H1 (cell line): ENCODE results near the gene DHX34. TPM values are rescaled to one million over a fixed set of nuclear protein-coding genes. Genes with fewer than 3 reads are reported as not detected.

Experiments used
- CTCF ChIA-PET: fragments of 300-600 bp; sonication (Branson Sonifier 250); formaldehyde crosslinking; loops from one replicate; lab custom pipeline; 2021; ENCODE audit not compliant: partially characterized antibody; lab: Charles Lee
- POLR2A ChIA-PET: fragments of 300-600 bp; sonication (Branson Sonifier 250); formaldehyde crosslinking; loops from one replicate; lab custom pipeline; 2021; ENCODE audit warnings: inconsistent platforms; ENCODE audit not compliant: partially characterized antibody; lab: Charles Lee
- DNase-seq, 2 experiments: peaks; one replicate each; pipeline versions ENCODE4 v3.0.0 to v3.0.0-alpha.2; 2010 to 2022; ENCODE audit warnings: low spot score in 2 of 2, low read depth in 1 of 2, mixed read lengths in 1 of 2
- FAIRE-seq: peaks from 2 replicates; lab custom pipeline; 2011; peaks lifted over from hg19 to GRCh38; lab: Jason Lieb, UNC
- H2AFZ ChIP-seq: 2 replicates; pipeline ENCODE4 v1.8.1; 2012; ENCODE audit warnings: low read length, inconsistent platforms
- H2AK5ac ChIP-seq: 2 replicates; pipeline ENCODE4 v1.6.1; 2013; ENCODE audit warnings: low read depth, low read length
- H2BK120ac ChIP-seq: replicated peaks from 2 replicates; pipeline ENCODE3; 2013; ENCODE audit warnings: low read depth, low read length, inconsistent platforms
- H2BK12ac ChIP-seq: 2 replicates; pipeline ENCODE4 v1.6.1; 2013; ENCODE audit warnings: low read depth, low read length
- H2BK15ac ChIP-seq: 2 replicates; pipeline ENCODE4 v1.6.1; 2013; ENCODE audit warnings: low read length
- H2BK20ac ChIP-seq: 2 replicates; pipeline ENCODE4 v1.6.1; 2013; ENCODE audit warnings: low read length
- H2BK5ac ChIP-seq: 2 replicates; pipeline ENCODE4 v1.6.1; 2013; ENCODE audit warnings: low read depth, low read length
- H3K14ac ChIP-seq: 2 replicates; pipeline ENCODE4 v1.6.1; 2013; ENCODE audit warnings: inconsistent platforms; ENCODE audit not compliant: insufficient read length
- H3K18ac ChIP-seq: 2 replicates; pipeline ENCODE4 v1.6.1; 2013; ENCODE audit warnings: low read length; ENCODE audit errors: extremely low read depth
- H3K23ac ChIP-seq: 2 replicates; pipeline ENCODE4 v1.6.1; 2013; ENCODE audit warnings: inconsistent platforms; ENCODE audit not compliant: insufficient read length
- H3K23me2 ChIP-seq: 2 replicates; pipeline ENCODE4 v1.6.1; 2013; ENCODE audit warnings: low read depth, low read length
- H3K27ac ChIP-seq: 2 replicates; pipeline ENCODE4 v1.6.1; 2011; ENCODE audit warnings: low read depth, low read length, inconsistent platforms
- H3K27me3 ChIP-seq, 4 experiments: replicated peaks in 1 of 4; 1 replicate in 1 of 4; 2 replicates in 3 of 4; pipeline versions ENCODE4 v1.6.1 to v1.8.1; 2011 to 2013; ENCODE audit warnings: low read length in 3 of 4, mild to moderate bottlenecking in 3 of 4, inconsistent platforms in 2 of 4, mixed read lengths in 2 of 4, moderate library complexity in 1 of 4; ENCODE audit not compliant: control insufficient read depth in 3 of 4, insufficient read depth in 3 of 4; ENCODE audit errors: extremely low read depth in 1 of 4
- H3K36me3 ChIP-seq, 4 experiments: 2 replicates each; pipeline versions ENCODE4 v1.6.1 to v1.8.1; 2011 to 2013; ENCODE audit warnings: mild to moderate bottlenecking in 4 of 4, low read length in 3 of 4, moderate library complexity in 2 of 4, control low read depth in 1 of 4, inconsistent platforms in 1 of 4; ENCODE audit not compliant: insufficient read depth in 4 of 4, control insufficient read depth in 2 of 4
- H3K4ac ChIP-seq: replicated peaks from 2 replicates; pipeline ENCODE3; 2013; ENCODE audit warnings: low read length, low read depth, mixed read lengths, inconsistent platforms; ENCODE audit not compliant: insufficient read length
- H3K4me1 ChIP-seq, 4 experiments: replicated peaks in 1 of 4; 1 replicate in 1 of 4; 2 replicates in 3 of 4; pipeline versions ENCODE4 v1.6.1 to v1.8.1; 2011 to 2013; ENCODE audit warnings: low read length in 3 of 4, inconsistent platforms in 2 of 4, mixed read lengths in 1 of 4; ENCODE audit not compliant: insufficient read depth in 4 of 4, control insufficient read depth in 3 of 4
- H3K4me2 ChIP-seq, 2 experiments: 2 replicates each; pipeline versions ENCODE4 v1.6.1 to v1.8.1; 2011 to 2013; ENCODE audit warnings: low read depth in 2 of 2, low read length in 2 of 2, control low read depth in 1 of 2, inconsistent platforms in 1 of 2, mild to moderate bottlenecking in 1 of 2; ENCODE audit not compliant: insufficient read depth in 1 of 2
- H3K4me3 ChIP-seq, 4 experiments: fragments of 200-600, 300-600 bp in 1 of 4; sonication (generic), shearing (Covaris generic), sonication (Bioruptor Twin) in 1 of 4; 2 replicates each; pipeline versions ENCODE4 v1.5.1 to v1.8.1; 2011 to 2016; ENCODE audit warnings: low read length in 4 of 4, low read depth in 3 of 4, control low read depth in 2 of 4, inconsistent platforms in 2 of 4, mild to moderate bottlenecking in 2 of 4, mixed read lengths in 1 of 4, moderate library complexity in 1 of 4; ENCODE audit not compliant: insufficient read depth in 2 of 4; ENCODE audit errors: extremely low read depth in 1 of 4
- H3K56ac ChIP-seq: replicated peaks from 2 replicates; pipeline ENCODE3; 2013; ENCODE audit warnings: low read depth, mild to moderate bottlenecking, mixed read lengths, low read length, inconsistent platforms; ENCODE audit not compliant: insufficient read length
- H3K79me1 ChIP-seq: 2 replicates; pipeline ENCODE4 v1.6.1; 2013; ENCODE audit warnings: low read depth, low read length, control low read depth
- H3K79me2 ChIP-seq, 2 experiments: 2 replicates each; pipeline versions ENCODE4 v1.6.1 to v1.8.1; 2012 to 2013; ENCODE audit warnings: low read length in 2 of 2, mild to moderate bottlenecking in 2 of 2, inconsistent platforms in 1 of 2; ENCODE audit not compliant: insufficient read depth in 2 of 2, control insufficient read depth in 1 of 2
- H3K9ac ChIP-seq, 4 experiments: replicated peaks in 1 of 4; 1 replicate in 1 of 4; 2 replicates in 3 of 4; pipeline versions ENCODE4 v1.6.1 to v1.8.1; 2011 to 2013; ENCODE audit warnings: low read depth in 3 of 4, low read length in 3 of 4, control low read depth in 2 of 4, mild to moderate bottlenecking in 2 of 4, moderate library complexity in 2 of 4, inconsistent platforms in 1 of 4; ENCODE audit errors: extremely low read depth in 1 of 4
- H3K9me3 ChIP-seq, 2 experiments: 2 replicates each; pipeline versions ENCODE4 v1.6.1 to v1.8.1; 2012 to 2013; ENCODE audit warnings: mild to moderate bottlenecking in 2 of 2, moderate library complexity in 2 of 2, control low read depth in 1 of 2, inconsistent platforms in 1 of 2, low read depth in 1 of 2, low read length in 1 of 2, mixed read lengths in 1 of 2; ENCODE audit not compliant: insufficient read depth in 2 of 2
- H4K20me1 ChIP-seq, 2 experiments: replicated peaks in 1 of 2; 2 replicates each; pipeline versions ENCODE3 to v1.8.1; 2011 to 2013; ENCODE audit warnings: inconsistent platforms in 2 of 2, low read length in 2 of 2, mild to moderate bottlenecking in 1 of 2; ENCODE audit not compliant: insufficient read depth in 2 of 2, control insufficient read depth in 1 of 2
- H4K5ac ChIP-seq: 2 replicates; pipeline ENCODE4 v1.6.1; 2013; ENCODE audit warnings: low read length, low read depth, mixed read lengths, inconsistent platforms; ENCODE audit not compliant: insufficient read length
- H4K8ac ChIP-seq: 2 replicates; pipeline ENCODE4 v1.8.0; 2013; ENCODE audit warnings: mild to moderate bottlenecking, moderate library complexity, low read length, inconsistent platforms; ENCODE audit not compliant: insufficient read depth; ENCODE audit errors: extremely low read depth
- H4K91ac ChIP-seq: replicated peaks from 2 replicates; pipeline ENCODE3; 2013; ENCODE audit warnings: low read length, mixed read lengths, inconsistent platforms; ENCODE audit not compliant: insufficient read length
- ASH2L ChIP-seq: fragments of 200-600, 300-600 bp; sonication (generic); IDR thresholded peaks from one replicate; pipeline ENCODE4 v1.7.1; 2017; ENCODE audit warnings: low read length
- ATF2 ChIP-seq: IDR thresholded peaks from 2 replicates; pipeline ENCODE4 v1.6.1; 2012; ENCODE audit warnings: low read length, inconsistent platforms
- CBX8 ChIP-seq: fragments of 300-800, 300-1000 bp; sonication (generic); IDR thresholded peaks from 2 replicates; pipeline ENCODE4 v1.7.1; 2016; ENCODE audit warnings: low read depth, low read length, borderline replicate concordance
- E2F6 ChIP-seq: IDR thresholded peaks from 2 replicates; pipeline ENCODE4 v1.6.1; 2012; ENCODE audit warnings: inconsistent platforms
- HDAC6 ChIP-seq: IDR thresholded peaks from one replicate; pipeline ENCODE4 v1.7.1; 2012; ENCODE audit warnings: low read depth, mild to moderate bottlenecking, inconsistent platforms, low read length, moderate library complexity
- KDM4A ChIP-seq: IDR thresholded peaks from one replicate; pipeline ENCODE4 v1.7.1; 2012; ENCODE audit warnings: low read depth, mild to moderate bottlenecking, moderate library complexity, low read length, inconsistent platforms; ENCODE audit not compliant: severe bottlenecking
- MAFK ChIP-seq: IDR thresholded peaks from 2 replicates; pipeline ENCODE4 v1.6.1; 2012; ENCODE audit warnings: low read depth, mild to moderate bottlenecking, improper control_type of control experiment, low read length
- NRF1 ChIP-seq: IDR thresholded peaks from 2 replicates; pipeline ENCODE4 v1.6.1; 2011; ENCODE audit warnings: mild to moderate bottlenecking, low read depth, low read length, improper control_type of control experiment
- RFX5 ChIP-seq: IDR thresholded peaks from 2 replicates; pipeline ENCODE4 v1.6.1; 2011; ENCODE audit warnings: low read depth, low read length, improper control_type of control experiment, borderline replicate concordance
- SP2 ChIP-seq: IDR thresholded peaks from 2 replicates; pipeline ENCODE4 v1.6.1; 2012; ENCODE audit warnings: mild to moderate bottlenecking, low read length, inconsistent platforms
- TAF7 ChIP-seq: optimal IDR thresholded peaks from 2 replicates; pipeline ENCODE3; 2011; ENCODE audit warnings: low read depth, mild to moderate bottlenecking, inconsistent platforms, low read length, moderate library complexity, borderline replicate concordance
- ZNF274 ChIP-seq: IDR thresholded peaks from 2 replicates; pipeline ENCODE4 v1.7.0; 2012; ENCODE audit warnings: low read length, borderline replicate concordance; ENCODE audit errors: extremely low read depth
- WGBS, 2 experiments: shearing (Covaris generic) in 1 of 2; methylation state at CpG; one replicate each; pipeline versions ENCODE4 v1.1.6 to v1.1.7; 2013 to 2015; ENCODE audit warnings: low lambda C conversion rate in 2 of 2, mixed read lengths in 2 of 2, inconsistent platforms in 1 of 2, low coverage in 1 of 2, missing lambda C conversion rate in 1 of 2; ENCODE audit not compliant: insufficient replicate concordance in 2 of 2, insufficient coverage in 1 of 2, insufficient read length in 1 of 2; ENCODE audit errors: extremely low coverage in 1 of 2, missing lambda C conversion rate in 1 of 2; 5-methylcytosine and 5-hydroxymethylcytosine counted together
- polyA plus RNA-seq, 7 experiments: library from polyadenylated mRNA; depleted of rRNA in 3 of 7; stranded (reverse) in 5 of 7; unstranded in 2 of 7; fragments of >200 nt in 5 of 7; fragments of 200-250 nt in 2 of 7; gene quantifications; 1 replicate in 5 of 7; 2 replicates in 1 of 7; 4 replicates in 1 of 7; pipeline versions ENCODE4 v1.2.1 to v1.2.3, GENCODE V29; 2011 to 2013; ENCODE audit warnings: missing spikeins in 2 of 7, mixed read lengths in 2 of 7
- total RNA-seq: library from RNA; stranded (reverse); fragmentation: NEBNext Ultra II Directional; extraction: Animal tissue kit (Norgen Biotek cat#: 25700); gene quantifications from 2 replicates; pipeline ENCODE4 v1.2.1, GENCODE V29; 2021

Gene DHX34
- total and polyA plus RNA-seq, 2 of the 8 experiments (the other 6 are each of a cell fraction or from before 2014, with no cell fraction given): 17.5 to 24.3 TPM

- Histone ChIP-seq H4K91ac (no peak overlapping the region), H2AFZ (no peak overlapping the region), H2BK12ac (no peak overlapping the region), H3K79me2 (no peaks in the 10 kb centered on the region), H3K14ac (no peak overlapping the region), H3K27ac (no peak overlapping the region), H3K9me3 (no peaks in the 10 kb centered on the region), H3K4me2 (no peak overlapping the region), H3K27me3 (no peaks in the 10 kb centered on the region), H3K18ac (no peak overlapping the region), H4K20me1 (no peaks in the 10 kb centered on the region), H2AK5ac (no peak overlapping the region), H3K23ac (no peak overlapping the region), H3K23me2 (no peaks in the 10 kb centered on the region), H4K5ac (no peak overlapping the region), H2BK120ac (no peak overlapping the region), H3K9ac (no peak overlapping the region), H2BK5ac (no peak overlapping the region), H4K8ac (no peak overlapping the region), H3K79me1 (no peaks in the 10 kb centered on the region), H3K36me3 (no peaks in the 10 kb centered on the region), H2BK15ac (no peak overlapping the region), H3K4ac (no peak overlapping the region), H3K56ac (no peak overlapping the region), H2BK20ac (no peak overlapping the region), H3K4me3 (no peak overlapping the region), H3K4me1 (peaks cover 0 to 2% (median 0%) of the 10 kb centered on the region in 4 experiments; a peak in 2 of 7 replicates)
- WGBS, 2 experiments: 82% methylated on average over 8 of the region's 8 CpGs; no CpG with 5 or more reads in 1 of the 2 experiments
- DNase-seq (no peak), FAIRE-seq (no peak)
- ChIA-PET CTCF (interaction anchor here (0.8 to 3.3 kb wide), 9 partner anchors 10 to 82 kb away, joined by 3 to 12 read pairs (median 4); partner anchors contain the start of gene DHX34), POLR2A (interaction anchor here (0.8 kb wide), 1 partner anchor 17 kb away, joined by 3 read pairs; no protein-coding TSS in a partner anchor)
- TF ChIP-seq E2F6 (no peak), TAF7 (no peak), RFX5 (no peak), ATF2 (no peak), NRF1 (no peak), SP2 (no peak), KDM4A (no peak), ASH2L (no peak), CBX8 (no peak), HDAC6 (no peak), ZNF274 (no peak), MAFK (no peak)
Measured at GRCh38 chr19:47309038-47309437, 40.1 kb upstream of the DHX34 start.
